ENCODE measurements around the gene DTNBP1. TPM values are rescaled to one million over a fixed set of nuclear protein-coding genes. Genes with fewer than 3 reads are reported as not detected.

Gene DTNBP1
- total RNA-seq, 4 donors from 2014 or later: 5.2 to 14.7 (median 7.5) TPM

DNA sequence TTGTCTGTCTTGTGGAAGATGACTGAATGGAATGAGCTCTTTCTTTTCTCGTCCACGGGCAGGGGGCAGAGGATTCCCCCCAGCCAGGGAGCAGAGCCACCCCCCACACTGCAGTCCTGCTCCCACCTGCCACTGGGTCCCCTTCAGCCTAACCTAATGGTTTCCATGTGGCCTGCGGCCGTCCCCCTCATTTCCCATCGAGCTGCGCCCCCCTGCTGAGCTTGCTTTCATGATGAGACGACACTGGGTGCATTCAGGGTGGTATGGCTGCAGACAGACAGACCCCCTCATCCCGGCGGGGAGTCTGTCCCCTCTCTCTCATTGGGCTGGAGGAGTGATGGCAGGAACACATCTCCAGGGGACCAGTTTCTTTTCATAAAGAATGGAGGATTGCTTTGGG, 140.8 kb downstream of the DTNBP1 start:
- H3K4me3 ChIP-seq: no peak overlapping the region

GRCh38 chr6:15521582-15521981, 141.2 kb downstream of the DTNBP1 start:
- 49 to 63% methylated on average over 6 of the region's 6 CpGs for WGBS, 2 donors
- no peak for TF ChIP-seq CTCF (IDR thresholded peaks at IDR 0.05)
- no peak for TF ChIP-seq POLR2A (IDR thresholded peaks at IDR 0.05)
- no peaks in the 10 kb centered on the region for H3K27me3 ChIP-seq
- intact Hi-C loops (cut with DNase I): no loop called here
- no peaks in the 10 kb centered on the region for H3K9me3 ChIP-seq
- no peak for DNase-seq
- peaks cover 13 to 96% (median 31%) of the 10 kb centered on the region in 3 donors for H3K36me3 ChIP-seq
- H3K4me1 ChIP-seq: peaks cover 0 to 10% (median 8%) of the 10 kb centered on the region in 3 donors
- H3K4me3 ChIP-seq: no peak overlapping the region
- peak overlapping the region in 3 of 4 donors; percentile 18 to 65 (median 25) for H3K27ac ChIP-seq

More for the DNA sequence above, 140.8 kb downstream of the DTNBP1 start:
- DNase-seq: no peak
- intact Hi-C loops (cut with DNase I): no loop called here
- H3K27ac ChIP-seq: peak overlapping the region in 3 of 4 donors; percentile 18 to 65 (median 25)
- TF ChIP-seq POLR2A (IDR thresholded peaks at IDR 0.05): no peak
- TF ChIP-seq CTCF (IDR thresholded peaks at IDR 0.05): no peak
- H3K9me3 ChIP-seq: no peaks in the 10 kb centered on the region
- no peaks in the 10 kb centered on the region for H3K27me3 ChIP-seq
- peaks cover 0 to 10% (median 8%) of the 10 kb centered on the region in 3 donors for H3K4me1 ChIP-seq
- peaks cover 9 to 93% (median 30%) of the 10 kb centered on the region in 3 donors for H3K36me3 ChIP-seq
- 88 to 98% methylated on average over 5 to 7 of the region's 9 CpGs for WGBS, 2 donors

DNA sequence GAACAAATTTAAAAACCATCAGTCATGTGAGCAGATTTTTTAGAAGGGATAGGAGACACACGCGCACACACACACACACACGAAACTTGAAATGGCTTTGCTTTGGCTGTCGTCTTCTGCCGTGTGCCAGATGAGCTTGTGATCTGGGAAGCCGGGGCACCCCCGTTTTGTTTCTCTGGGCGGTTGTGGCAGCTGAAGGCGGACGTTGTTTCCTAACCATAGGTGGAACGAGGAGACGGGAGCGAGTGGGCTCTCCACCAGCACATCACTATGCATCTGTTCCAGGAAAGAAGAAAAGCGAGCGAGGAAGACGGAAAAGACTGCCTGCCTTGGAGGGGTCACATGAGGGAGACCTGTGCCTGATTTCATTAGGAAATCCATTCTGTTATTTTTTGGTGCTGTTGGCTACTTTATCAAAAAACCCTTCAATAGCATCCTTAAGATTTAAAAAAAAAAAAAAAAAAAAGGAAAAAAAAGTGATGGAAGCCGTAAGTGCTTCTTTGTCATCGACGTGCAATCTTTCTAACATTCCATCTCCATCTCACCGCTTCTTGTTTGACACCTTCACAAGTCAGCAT, 142.1 kb downstream of the DTNBP1 start:
- Histone ChIP-seq H3K36me3 (peaks cover 18 to 96% (median 31%) of the 10 kb centered on the region in 3 donors), H3K27ac (peak overlapping the region in 1 of 4 donors; percentile 65), H3K27me3 (no peaks in the 10 kb centered on the region), H3K9me3 (no peaks in the 10 kb centered on the region), H3K4me3 (no peak overlapping the region), H3K4me1 (peaks cover 0 to 10% (median 8%) of the 10 kb centered on the region in 3 donors)
- DNase-seq: no peak
- WGBS, 2 donors: 93% methylated on average over 17 to 20 of the region's 20 CpGs
- intact Hi-C loops (cut with DNase I): no loop called here
- TF ChIP-seq CTCF (IDR thresholded peaks at IDR 0.05) (no peak), POLR2A (IDR thresholded peaks at IDR 0.05) (no peak)

GRCh38 chr6:15519681-15520080, 143.1 kb downstream of the DTNBP1 start:
- H3K27ac ChIP-seq: no peak overlapping the region
- DNase-seq: no peak
- no peak overlapping the region for H3K4me3 ChIP-seq
- TF ChIP-seq POLR2A (IDR thresholded peaks at IDR 0.05): no peak
- H3K4me1 ChIP-seq: peaks cover 0 to 10% (median 8%) of the 10 kb centered on the region in 3 donors
- no peaks in the 10 kb centered on the region for H3K9me3 ChIP-seq
- no peaks in the 10 kb centered on the region for H3K27me3 ChIP-seq
- peaks cover 18 to 98% (median 31%) of the 10 kb centered on the region in 3 donors for H3K36me3 ChIP-seq
- intact Hi-C loops (cut with DNase I): loop anchor here (10.0 kb wide), 1 partner anchor 95 kb away; no protein-coding TSS in a partner anchor
- WGBS, 2 donors: 65 to 91% methylated on average over 5 to 6 of the region's 6 CpGs

DNA sequence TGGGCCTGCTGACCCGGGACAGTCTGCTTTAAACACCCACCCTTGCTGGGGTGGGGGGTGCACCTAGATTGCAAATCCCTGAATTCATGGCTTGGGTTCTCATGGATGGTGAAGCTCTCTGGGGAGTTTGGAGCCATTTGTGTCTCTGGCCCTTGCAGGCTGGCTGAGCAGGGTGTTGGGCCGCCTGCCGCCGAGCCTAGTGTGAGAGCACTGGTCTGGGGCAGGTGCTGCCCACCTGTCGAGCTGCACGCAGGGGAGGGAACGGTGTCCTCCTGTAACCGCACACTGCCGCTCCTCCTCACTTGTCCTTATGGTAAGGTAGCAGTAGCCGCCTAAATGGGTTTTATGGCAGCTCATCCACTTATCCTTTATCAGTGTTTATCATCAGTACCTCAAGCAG, 143.9 kb downstream of the DTNBP1 start:
- H3K9me3 ChIP-seq: no peaks in the 10 kb centered on the region
- H3K36me3 ChIP-seq: peaks cover 18 to 98% (median 26%) of the 10 kb centered on the region in 3 donors
- no peaks in the 10 kb centered on the region for H3K27me3 ChIP-seq
- no peak for TF ChIP-seq POLR2A (IDR thresholded peaks at IDR 0.05)
- no peak for TF ChIP-seq CTCF (IDR thresholded peaks at IDR 0.05)
- no peak overlapping the region for H3K27ac ChIP-seq
- DNase-seq: no peak
- intact Hi-C loops (cut with DNase I): loop anchor here (10.0 kb wide), 1 partner anchor 96 kb away; no protein-coding TSS in a partner anchor
- peaks cover 0 to 10% (median 8%) of the 10 kb centered on the region in 3 donors for H3K4me1 ChIP-seq
- H3K4me3 ChIP-seq: no peak overlapping the region
- WGBS, 2 donors: 100% methylated on average over 6 of the region's 10 CpGs; no CpG with 5 or more reads in 1 of the 2 donors

Data from esophagus squamous epithelium (tissue), 5 donors.